NCI-H1105 (cell line): Measurements from ENCODE around the gene ZSCAN2.
"Not testable (repeated sequence)": the region's sequence is repeated elsewhere in the genome, so short reads cannot be mapped to it uniquely, and the experiment has no call there.

Experiments
- DNase-seq: peaks from one replicate; lab custom pipeline; 2025; lab: John Stamatoyannopoulos, UW

ZSCAN2 gene

DNA sequence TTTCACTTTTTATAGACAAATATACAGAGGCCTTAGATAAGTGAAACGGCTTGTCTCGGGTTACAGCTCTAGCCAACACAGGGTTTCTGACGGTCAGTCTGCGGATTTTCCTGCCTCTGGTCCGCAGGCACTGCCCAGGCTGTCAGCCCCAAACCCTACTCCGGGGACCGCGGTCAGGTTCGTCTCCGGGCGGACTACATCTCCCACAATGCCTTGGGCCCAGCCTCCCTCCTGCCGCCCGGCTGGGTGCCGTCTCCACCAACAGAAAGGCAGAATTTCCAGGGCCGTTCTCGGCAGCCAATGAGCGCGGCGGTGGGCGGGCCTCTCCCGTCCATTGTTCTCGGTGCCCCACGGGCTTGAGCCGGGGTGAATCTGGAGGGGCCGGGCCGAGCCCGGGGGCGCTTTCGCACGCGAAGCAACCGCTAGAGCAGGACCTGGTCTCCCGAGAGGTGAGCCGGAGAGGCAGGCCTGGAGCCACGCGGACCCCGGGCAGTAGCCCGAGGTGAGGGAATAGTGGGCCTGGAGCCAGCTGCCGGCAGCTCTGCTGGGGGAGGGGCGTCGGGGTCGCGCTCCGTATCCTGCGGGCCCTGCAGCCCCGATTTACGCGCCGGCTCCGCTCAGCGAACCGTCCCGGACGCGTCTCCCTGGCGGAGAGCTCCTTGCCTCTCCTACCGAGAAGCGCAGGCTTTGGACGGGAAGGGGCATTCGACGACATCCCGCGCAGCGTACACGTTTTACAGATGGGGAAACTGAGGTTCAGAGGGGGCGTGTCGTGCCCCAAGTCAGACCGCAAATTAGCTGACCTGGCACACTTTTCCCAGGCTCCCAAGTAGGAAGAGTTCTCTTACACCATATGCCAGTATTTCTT lies at the start of gene ZSCAN2:
ZSCAN2 (plus strand) TSS at position 323 of the 868 bp plus-strand sequence. CDS start 2,919 bp downstream, outside the sequence.
- peak; percentile 77 for DNase-seq

GRCh38 chr15:84551624-84552023 lies 49.2 kb upstream of the ZSCAN2 start:
- not testable (repeated sequence) for DNase-seq

- DNase-seq: no peak
These were observed 47.9 kb upstream of the ZSCAN2 start for GRCh38 chr15:84552896-84553295.

DNA sequence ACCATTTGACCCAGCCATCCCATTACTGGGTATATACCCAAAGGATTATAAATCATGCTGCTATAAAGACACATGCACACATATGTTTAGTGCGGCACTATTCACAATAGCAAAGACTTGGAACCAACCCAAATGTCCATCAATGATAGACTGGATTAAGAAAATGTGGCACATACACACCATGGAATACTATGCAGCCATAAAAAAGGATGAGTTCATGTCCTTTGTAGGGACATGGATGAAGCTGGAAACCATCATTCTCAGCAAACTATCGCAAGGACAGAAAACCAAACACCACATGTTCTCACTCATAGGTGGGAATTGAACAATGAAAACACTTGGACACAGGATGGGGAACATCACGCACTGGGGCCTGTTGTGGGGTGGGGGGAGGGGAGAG lies 44.1 kb upstream of the ZSCAN2 start:
- DNase-seq: not testable (repeated sequence)

DNA sequence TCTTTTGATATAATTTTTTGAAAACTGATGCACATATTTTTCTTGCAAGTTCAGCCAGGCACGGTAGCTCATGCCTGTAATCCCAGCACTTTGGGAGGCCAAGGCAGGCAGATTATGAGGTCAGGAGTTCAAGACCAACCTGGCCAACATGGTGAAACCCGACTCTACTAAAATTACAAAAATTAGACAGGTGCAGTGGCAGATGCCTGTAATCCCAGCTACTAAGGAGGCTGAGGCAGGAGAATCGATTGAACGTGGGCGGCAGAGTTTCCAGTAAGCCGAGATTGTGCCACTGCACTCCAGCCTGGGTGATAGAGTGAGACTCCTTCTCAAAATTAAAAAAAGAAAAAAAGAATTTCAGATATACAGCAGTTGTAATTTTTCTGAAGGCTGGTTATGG lies 32.8 kb upstream of the ZSCAN2 start:
- not testable (repeated sequence) for DNase-seq

DNA sequence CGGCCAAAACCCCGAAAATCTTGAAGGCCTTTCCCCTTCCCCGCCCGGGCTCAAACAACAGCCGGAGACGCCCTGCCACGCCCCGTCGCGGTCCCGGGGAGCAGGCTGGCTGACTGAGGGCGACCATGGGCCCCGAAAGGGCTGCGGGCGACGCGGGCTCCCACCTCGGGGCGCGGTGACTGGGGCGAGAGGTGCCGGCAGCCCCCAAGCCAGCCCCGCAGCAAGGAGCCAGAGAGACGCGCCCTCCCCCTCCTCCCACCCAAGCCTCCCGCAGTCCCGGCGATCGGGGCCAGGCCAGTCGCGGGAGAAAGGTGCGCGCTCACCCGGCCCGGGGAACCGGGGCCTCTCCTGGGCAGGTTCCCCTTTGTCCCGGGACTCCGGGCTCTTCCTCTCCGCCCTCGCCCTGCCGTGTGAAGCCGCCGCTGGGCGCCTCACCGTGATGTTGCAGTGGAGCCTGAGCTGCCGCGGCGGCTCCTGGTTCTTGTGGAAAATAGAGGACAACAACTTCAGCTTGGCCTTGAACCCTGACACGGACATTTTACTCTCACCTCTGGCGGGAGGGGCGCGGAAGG lies 30.6 kb upstream of the ZSCAN2 start:
- no peak for DNase-seq

DNA sequence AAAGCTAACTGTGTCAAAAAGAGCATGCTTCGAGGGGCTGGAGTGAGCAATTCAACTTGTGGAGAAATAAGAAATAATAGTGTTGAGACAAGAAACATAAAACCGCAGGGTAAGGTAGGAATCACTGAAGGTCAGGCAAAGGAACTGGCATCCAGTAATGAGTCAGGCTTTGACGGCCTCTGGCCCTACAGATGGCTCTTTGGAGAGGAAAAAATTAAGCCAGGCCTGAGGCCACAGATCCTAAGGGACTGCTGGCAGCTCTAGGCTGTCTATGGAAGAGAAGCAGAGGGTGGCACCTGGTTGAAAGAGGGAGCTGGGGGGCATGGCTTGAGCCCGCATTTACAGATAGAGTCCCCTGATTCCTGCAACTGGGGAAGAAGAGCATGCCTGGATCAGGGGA lies 28.6 kb upstream of the ZSCAN2 start:
- DNase-seq: no peak

GRCh38 chr15:84575493-84575892 lies 25.3 kb upstream of the ZSCAN2 start:
- DNase-seq: no peak

DNA sequence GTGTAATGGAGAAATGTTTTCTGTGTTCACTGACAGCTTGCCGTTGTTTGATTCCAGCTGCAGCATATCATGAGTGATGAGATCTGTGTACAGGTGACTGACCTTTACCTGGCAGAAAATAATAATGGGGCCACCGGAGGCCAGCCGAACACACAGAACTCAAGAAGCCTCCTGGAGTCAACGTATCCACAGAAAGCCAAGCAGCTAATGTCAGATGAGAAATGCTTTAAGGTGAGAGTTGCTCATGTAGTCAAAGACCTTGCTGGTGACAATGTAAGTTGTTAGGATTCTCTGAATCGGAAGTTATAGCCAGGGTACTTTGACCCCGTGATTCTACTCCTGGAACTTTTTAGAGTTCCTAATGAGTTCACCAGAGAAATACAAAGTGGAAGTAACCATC lies 22.9 kb upstream of the ZSCAN2 start:
- not testable (repeated sequence) for DNase-seq

DNA sequence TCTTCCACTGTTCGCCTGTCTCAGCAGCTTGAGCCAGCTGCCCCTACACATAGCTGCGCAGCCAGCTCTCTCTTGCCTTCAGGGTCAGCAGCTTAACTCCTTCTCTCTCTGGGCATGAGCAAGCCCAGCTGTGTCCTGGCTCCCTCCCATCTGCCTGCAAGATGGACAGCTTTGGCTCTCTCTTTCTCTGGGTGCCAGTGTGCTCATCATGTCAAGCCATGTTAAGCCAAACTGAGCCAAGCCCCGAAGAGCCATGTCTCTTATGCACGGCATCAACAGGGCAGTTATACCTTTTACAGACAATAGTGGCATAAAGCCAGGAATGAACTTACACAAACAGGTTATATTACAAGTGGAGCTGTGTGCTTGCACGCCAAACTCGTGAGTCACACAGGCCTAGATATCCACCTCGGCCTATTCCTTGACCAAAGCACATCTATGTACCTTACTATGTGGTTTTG lies 21.5 kb upstream of the ZSCAN2 start:
- not testable (repeated sequence) for DNase-seq

DNA sequence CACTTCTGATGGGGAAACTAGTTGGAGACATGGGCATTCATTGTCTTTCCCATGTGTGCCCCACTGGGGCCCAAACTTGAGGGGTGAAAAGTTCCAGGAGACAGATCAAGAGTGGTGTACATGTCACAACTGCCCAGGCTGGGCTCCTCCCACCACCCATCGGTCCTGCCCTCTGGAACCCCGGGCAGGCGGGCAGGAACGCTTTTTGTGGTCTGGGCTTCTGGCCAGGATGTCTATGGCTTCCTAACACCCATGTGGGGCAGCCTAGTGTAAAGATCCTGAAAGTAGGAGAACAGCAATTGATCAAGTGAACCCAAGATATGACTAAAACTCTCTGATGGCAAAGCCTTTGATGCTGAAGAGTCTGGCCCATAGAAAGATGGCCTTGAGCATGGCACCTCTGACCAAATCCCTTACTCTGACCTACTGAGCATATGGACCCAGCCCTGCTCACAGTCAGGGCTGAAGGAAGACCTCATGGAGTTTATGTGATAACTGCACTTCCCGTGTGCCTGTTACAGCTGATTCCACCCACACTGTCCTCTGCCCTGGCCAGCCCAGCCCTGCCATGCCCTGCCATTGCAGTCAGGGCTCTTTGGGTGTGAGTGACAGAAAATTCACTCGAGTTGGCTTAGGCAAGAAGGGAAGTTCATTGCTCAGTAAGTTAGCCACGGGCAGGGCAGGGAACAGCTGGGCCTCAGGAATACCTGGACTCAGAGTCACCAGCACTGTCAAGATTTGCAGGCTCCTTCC lies 19.0 kb upstream of the ZSCAN2 start:
- DNase-seq: not testable (repeated sequence)

DNA sequence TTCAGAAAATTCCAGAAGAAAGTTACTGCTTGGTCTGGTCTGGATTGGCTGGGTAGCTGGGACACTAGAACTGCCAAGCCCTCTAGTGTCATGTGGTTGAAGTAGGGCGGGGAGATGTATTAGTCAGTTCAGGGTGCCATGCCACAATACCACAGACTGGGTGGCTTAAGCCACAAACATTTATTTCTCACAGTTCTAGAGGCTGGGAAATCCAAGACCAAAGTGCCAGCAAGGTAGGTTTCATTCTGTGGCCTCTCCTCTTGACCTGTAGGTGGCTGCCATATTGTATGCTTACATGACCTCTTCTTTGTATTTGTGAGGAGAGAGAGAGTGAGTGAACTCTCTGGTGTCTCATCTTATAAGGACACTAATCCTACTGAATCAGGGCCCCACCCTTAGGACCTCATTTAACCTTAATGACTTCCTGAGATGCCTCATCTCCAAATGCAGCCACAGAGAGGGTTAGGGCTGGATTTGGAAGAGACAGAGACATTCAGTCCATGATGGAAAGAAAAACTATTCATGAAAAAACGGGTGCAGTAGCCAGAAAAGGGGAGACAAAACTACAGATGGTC lies 18.1 kb upstream of the ZSCAN2 start:
- no peak for DNase-seq

DNA sequence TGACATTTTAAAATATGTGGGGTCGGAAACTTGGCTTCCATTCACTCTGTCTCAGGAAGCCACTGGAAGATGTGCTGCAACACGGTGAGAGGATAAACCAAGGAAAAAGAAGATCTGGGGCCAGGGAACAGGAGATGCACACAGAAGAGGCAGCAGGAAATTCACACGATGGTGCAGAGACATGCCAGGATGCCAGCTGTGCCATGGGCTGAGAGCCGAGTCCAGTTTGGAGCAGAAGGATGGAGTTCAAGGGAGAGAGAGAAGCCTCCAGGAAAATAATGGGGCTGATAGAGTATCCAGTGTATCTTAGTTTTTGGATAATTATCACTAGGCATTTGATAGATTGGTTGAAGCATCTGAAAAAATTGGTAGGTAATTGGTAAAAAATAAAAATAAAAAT lies 16.9 kb upstream of the ZSCAN2 start:
- not testable (repeated sequence) for DNase-seq

GRCh38 chr15:84586696-84587095 lies 14.1 kb upstream of the ZSCAN2 start:
- DNase-seq: no peak

GRCh38 chr15:84588053-84588874 lies 12.5 kb upstream of the ZSCAN2 start:
- DNase-seq: peak; percentile 62

- DNase-seq: no peak
These were observed 10.4 kb upstream of the ZSCAN2 start for GRCh38 chr15:84590406-84590805.

GRCh38 chr15:84591815-84592214 lies 9.0 kb upstream of the ZSCAN2 start:
- no peak for DNase-seq

DNA sequence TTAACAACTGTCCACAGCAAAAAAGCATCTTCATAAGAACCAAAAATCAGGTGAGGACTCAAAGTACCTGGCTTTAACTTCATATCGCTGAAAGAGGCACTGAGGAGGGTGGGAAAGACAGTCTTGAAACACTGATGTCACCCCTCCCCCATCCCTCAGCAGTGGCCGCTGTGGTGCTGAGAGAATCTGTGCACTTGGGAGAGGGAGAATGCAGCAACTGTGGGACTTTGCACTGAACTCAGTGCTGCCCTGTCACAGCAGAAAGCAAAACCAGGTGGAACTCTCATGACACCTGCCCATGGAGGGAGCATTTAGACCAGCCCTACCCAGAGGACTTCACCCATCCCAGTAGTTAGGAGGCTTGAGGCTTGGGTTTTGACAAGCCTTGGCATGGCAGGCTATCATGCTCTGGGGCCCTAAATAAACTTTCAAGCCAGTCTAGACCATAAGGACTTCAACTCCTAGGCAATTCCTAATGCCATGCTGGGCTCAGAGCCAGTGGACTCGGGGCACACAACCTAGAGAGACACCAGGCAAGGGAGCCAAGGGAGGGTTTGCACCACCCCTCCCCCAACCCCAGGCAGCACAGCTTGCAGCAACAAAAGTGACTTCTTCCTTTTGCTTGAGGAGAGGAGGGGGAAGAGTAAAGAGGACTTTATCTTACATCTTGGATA lies 6.1 kb upstream of the ZSCAN2 start:
- no peak for DNase-seq

DNA sequence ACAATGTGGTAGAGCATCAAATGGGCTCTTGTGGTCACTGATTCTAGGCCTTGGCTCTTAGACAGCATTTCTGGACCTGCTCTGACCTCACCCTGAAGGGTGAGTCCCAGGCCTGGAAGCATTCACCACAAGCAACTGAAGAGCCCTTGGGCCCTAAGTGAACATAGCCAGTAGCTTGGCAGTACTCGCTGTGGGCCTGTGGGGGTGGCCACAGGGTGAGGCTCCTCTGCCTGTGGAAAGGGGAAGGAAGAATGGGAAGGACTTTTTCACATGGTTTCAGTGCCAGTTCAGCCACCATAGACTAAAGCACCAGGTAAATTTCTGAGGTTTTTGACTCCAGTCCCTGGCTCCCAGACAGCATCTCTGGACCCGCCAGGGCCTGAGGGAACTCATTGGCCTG lies 5.1 kb upstream of the ZSCAN2 start:
- DNase-seq: no peak

DNA sequence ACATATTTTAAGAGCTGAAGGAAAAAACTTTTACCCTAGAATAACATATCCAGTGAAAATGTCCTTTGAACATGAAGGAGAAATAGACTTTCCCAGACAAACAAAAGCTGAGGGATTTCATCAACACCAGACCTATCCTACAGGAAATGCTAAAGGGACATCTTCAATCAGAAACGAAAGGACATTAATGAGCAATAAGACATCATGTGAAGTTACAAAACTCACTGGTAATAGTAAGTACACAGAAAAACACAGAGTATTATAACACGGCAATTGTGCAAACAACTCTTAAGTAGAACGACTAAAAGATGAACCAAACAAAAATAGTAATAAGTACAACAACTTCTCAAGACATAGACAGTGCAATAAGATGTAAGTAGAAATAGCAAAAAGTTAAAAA lies 3.5 kb upstream of the ZSCAN2 start:
- DNase-seq: no peak

DNA sequence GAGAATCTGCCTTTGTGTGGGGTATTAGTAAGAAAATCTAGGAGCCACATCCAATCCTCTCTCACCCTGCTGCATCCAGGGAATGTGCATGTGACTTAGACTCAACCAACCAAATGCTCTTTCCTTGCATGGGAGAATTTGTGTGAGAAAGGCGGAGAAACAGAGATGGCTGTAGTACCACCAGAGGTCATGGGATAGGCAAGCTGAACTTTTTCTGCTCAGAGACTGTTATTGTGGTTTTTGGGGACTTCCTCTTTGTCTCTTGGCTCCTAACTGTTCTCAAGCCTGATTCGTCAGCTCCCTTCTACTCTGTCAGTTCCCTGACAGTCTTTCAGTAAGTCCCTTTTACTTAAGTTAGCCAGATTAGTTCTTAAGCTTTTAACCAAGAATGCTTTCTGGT lies 2.6 kb upstream of the ZSCAN2 start:
- no peak for DNase-seq
